GM18520 (cell line): ENCODE measurements around the gene UBE4A.

Experiments
- ATAC-seq: cut with Tn5 transposase; IDR thresholded peaks from one replicate; pipeline ENCODE4 v1.9.1; 2021; ENCODE audit not compliant: unreplicated experiment

UBE4A gene

GRCh38 chr11:118359295-118359958, at the start of gene UBE4A:
UBE4A (plus strand) TSS chr11:118359600; CDS start chr11:118365081, 5,481 bp downstream.
- ATAC-seq, result peak; percentile 69

GRCh38 chr11:118310271-118310670, 49.1 kb upstream of the UBE4A start:
- no peak for ATAC-seq

GRCh38 chr11:118310781-118311485, 48.5 kb upstream of the UBE4A start:
- no peak for ATAC-seq

GRCh38 chr11:118311518-118311917, 47.9 kb upstream of the UBE4A start:
- no peak for ATAC-seq

GRCh38 chr11:118312328-118312727, 47.1 kb upstream of the UBE4A start:
- no peak for ATAC-seq

- ATAC-seq, result no peak
Observed at GRCh38 chr11:118313242-118313641, 46.2 kb upstream of the UBE4A start.

GRCh38 chr11:118314988-118315411, 44.4 kb upstream of the UBE4A start:
- no peak for ATAC-seq

- ATAC-seq, result no peak
Observed at GRCh38 chr11:118318124-118318523, 41.3 kb upstream of the UBE4A start.

GRCh38 chr11:118318581-118319336, 40.6 kb upstream of the UBE4A start:
- no peak for ATAC-seq

- ATAC-seq, result no peak
Observed at GRCh38 chr11:118319337-118319707, 40.1 kb upstream of the UBE4A start.

GRCh38 chr11:118320515-118320914, 38.9 kb upstream of the UBE4A start:
- ATAC-seq, result no peak

- ATAC-seq, result no peak
Observed at GRCh38 chr11:118321386-118322082, 37.9 kb upstream of the UBE4A start.

- no peak for ATAC-seq
Observed at GRCh38 chr11:118322721-118323120, 36.7 kb upstream of the UBE4A start.

GRCh38 chr11:118325283-118325682, 34.1 kb upstream of the UBE4A start:
- no peak for ATAC-seq

GRCh38 chr11:118328745-118329144, 30.7 kb upstream of the UBE4A start:
- no peak for ATAC-seq

- ATAC-seq, result no peak
Observed at GRCh38 chr11:118334745-118335144, 24.7 kb upstream of the UBE4A start.

- no peak for ATAC-seq
Observed at GRCh38 chr11:118338637-118339061, 20.8 kb upstream of the UBE4A start.

GRCh38 chr11:118339281-118339961, 20.0 kb upstream of the UBE4A start:
- no peak for ATAC-seq

- no peak for ATAC-seq
Observed at GRCh38 chr11:118340449-118340848, 19.0 kb upstream of the UBE4A start.

GRCh38 chr11:118341261-118341660, 18.1 kb upstream of the UBE4A start:
- ATAC-seq, result no peak
